Gastrocnemius medialis (tissue), 4 donors: ENCODE measurements around the gene DNAH2.

Source experiments
- POLR2A ChIP-seq, 2 donors: fragments of 450-650 bp; IDR thresholded peaks; one replicate each; pipeline ENCODE4 v1.6.1; 2017; ENCODE audit warnings: antibody characterized with exemption in 2 of 2, mild to moderate bottlenecking in 2 of 2, moderate library complexity in 2 of 2
- TF ChIP-seq, protein P1 (sequence below), 5 experiments: fragments of 450-650 bp in 3 of 5; fragments of 200-600 bp in 2 of 5; sonication (generic) in 2 of 5; IDR thresholded peaks in 4 of 5; conservative IDR thresholded peaks in 1 of 5; 1 replicate in 4 of 5; 2 replicates in 1 of 5; pipeline ENCODE4 v1.5.1; 2016 to 2019; ENCODE audit warnings: antibody characterized with exemption in 5 of 5, mild to moderate bottlenecking in 3 of 5, moderate library complexity in 3 of 5

DNA sequence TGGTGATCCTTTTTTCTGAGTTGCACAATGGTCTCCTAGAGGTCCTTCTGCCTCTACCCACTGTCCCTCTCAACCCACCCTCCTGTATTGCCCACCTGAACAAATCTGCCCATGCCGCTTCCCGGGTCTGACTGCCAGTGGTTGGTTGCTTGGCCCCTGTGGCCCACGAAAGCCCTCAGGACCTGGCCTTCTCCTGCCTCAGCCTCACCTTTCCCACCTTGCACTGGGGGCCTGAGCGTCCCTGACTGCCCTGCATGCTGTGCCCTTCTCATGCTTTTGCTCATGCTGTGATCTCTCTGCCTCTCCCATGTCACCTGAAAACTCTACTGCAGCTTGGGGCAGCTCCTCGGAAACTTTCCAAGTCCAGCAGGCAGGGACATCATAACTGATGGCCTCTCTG, 102.7 kb downstream of the DNAH2 start:
- TF ChIP-seq POLR2A (IDR thresholded peaks at IDR 0.05), result no peak
- TF ChIP-seq, protein P1, sequence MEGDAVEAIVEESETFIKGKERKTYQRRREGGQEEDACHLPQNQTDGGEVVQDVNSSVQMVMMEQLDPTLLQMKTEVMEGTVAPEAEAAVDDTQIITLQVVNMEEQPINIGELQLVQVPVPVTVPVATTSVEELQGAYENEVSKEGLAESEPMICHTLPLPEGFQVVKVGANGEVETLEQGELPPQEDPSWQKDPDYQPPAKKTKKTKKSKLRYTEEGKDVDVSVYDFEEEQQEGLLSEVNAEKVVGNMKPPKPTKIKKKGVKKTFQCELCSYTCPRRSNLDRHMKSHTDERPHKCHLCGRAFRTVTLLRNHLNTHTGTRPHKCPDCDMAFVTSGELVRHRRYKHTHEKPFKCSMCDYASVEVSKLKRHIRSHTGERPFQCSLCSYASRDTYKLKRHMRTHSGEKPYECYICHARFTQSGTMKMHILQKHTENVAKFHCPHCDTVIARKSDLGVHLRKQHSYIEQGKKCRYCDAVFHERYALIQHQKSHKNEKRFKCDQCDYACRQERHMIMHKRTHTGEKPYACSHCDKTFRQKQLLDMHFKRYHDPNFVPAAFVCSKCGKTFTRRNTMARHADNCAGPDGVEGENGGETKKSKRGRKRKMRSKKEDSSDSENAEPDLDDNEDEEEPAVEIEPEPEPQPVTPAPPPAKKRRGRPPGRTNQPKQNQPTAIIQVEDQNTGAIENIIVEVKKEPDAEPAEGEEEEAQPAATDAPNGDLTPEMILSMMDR (IDR thresholded peaks at IDR 0.05 in 4 of 5, conservative IDR thresholded peaks at IDR 0.05 in 1 of 5), result no peak
